ENCODE data around the gene PPP1CC.

DNA sequence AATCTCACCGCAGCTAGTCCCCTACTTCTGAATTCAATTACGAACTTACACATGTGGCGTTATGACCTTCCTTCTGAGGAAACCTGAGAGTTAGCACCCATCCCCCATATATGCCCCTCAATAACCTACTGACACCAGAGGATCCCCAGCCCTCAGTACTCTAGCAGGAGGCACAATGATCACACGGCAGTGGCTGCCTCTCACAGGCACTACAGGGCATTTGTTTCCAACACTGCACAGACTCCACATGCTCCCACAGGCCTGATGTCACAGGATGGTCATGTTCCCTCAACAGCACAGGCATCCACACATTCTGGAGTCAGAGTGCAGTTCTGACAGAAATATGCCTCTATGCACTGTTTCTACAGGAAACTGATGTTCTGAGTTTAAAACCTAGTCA is 17.4 kb downstream of the PPP1CC start:
- TF ChIP-seq, protein P1, sequence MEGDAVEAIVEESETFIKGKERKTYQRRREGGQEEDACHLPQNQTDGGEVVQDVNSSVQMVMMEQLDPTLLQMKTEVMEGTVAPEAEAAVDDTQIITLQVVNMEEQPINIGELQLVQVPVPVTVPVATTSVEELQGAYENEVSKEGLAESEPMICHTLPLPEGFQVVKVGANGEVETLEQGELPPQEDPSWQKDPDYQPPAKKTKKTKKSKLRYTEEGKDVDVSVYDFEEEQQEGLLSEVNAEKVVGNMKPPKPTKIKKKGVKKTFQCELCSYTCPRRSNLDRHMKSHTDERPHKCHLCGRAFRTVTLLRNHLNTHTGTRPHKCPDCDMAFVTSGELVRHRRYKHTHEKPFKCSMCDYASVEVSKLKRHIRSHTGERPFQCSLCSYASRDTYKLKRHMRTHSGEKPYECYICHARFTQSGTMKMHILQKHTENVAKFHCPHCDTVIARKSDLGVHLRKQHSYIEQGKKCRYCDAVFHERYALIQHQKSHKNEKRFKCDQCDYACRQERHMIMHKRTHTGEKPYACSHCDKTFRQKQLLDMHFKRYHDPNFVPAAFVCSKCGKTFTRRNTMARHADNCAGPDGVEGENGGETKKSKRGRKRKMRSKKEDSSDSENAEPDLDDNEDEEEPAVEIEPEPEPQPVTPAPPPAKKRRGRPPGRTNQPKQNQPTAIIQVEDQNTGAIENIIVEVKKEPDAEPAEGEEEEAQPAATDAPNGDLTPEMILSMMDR (IDR thresholded peaks at IDR 0.05): no peak
- TF ChIP-seq POLR2A (IDR thresholded peaks at IDR 0.05): no peak

Measured in uterus (tissue), 2 donors.